Osteoblast (primary cell): ENCODE measurements around the gene MAFB. TPM values are rescaled to one million over a fixed set of nuclear protein-coding genes. Genes with fewer than 3 reads are reported as not detected.

ENCODE experiments used
- DNase-seq: peaks from one replicate; pipeline ENCODE4 v3.0.0; 2011; ENCODE audit warnings: low spot score, mixed read lengths; ENCODE audit not compliant: insufficient read length; ENCODE audit errors: missing footprints
- H2AFZ ChIP-seq: 2 replicates; pipeline ENCODE4 v1.6.0; 2011; ENCODE audit warnings: mild to moderate bottlenecking, low read length
- H3K27ac ChIP-seq: 2 replicates; pipeline ENCODE4 v1.5.1; 2011; ENCODE audit warnings: mild to moderate bottlenecking, low read depth, low read length, moderate library complexity
- H3K27me3 ChIP-seq: 2 replicates; pipeline ENCODE4 v1.6.0; 2012; ENCODE audit warnings: mild to moderate bottlenecking, control low read depth, inconsistent platforms, low read length, moderate library complexity; ENCODE audit not compliant: insufficient read depth
- H3K36me3 ChIP-seq: 2 replicates; pipeline ENCODE4 v1.5.1; 2011; ENCODE audit warnings: mild to moderate bottlenecking, low read length, control low read depth, moderate library complexity; ENCODE audit not compliant: insufficient read depth
- H3K4me1 ChIP-seq: 2 replicates; pipeline ENCODE4 v1.5.1; 2011; ENCODE audit warnings: mild to moderate bottlenecking, low read length, control low read depth, moderate library complexity; ENCODE audit not compliant: insufficient read depth
- H3K4me2 ChIP-seq: 2 replicates; pipeline ENCODE4 v1.6.0; 2011; ENCODE audit warnings: mild to moderate bottlenecking, low read length; ENCODE audit not compliant: insufficient read depth
- H3K4me3 ChIP-seq: fragments of 200-600 bp; sonication (generic); 3 replicates; pipeline ENCODE4 v1.5.1; 2012; ENCODE audit warnings: mild to moderate bottlenecking, low read length, inconsistent platforms; ENCODE audit not compliant: insufficient read depth
- H3K79me2 ChIP-seq: 2 replicates; pipeline ENCODE4 v1.6.0; 2012; ENCODE audit warnings: mild to moderate bottlenecking, low read length, control low read depth, inconsistent platforms; ENCODE audit not compliant: insufficient read depth
- H3K9me3 ChIP-seq: 2 replicates; pipeline ENCODE4 v1.5.1; 2011; ENCODE audit warnings: low read depth, low read length, control low read depth
- H4K20me1 ChIP-seq: 2 replicates; pipeline ENCODE4 v1.6.0; 2012; ENCODE audit warnings: mild to moderate bottlenecking, low read length, control low read depth; ENCODE audit not compliant: insufficient read depth
- total RNA-seq: library from RNA; depleted of rRNA; stranded (reverse); fragments of >200 nt; gene quantifications from 2 replicates; pipeline ENCODE4 v1.2.3, GENCODE V29; 2012
- TF ChIP-seq, protein P1 (sequence below): IDR thresholded peaks from 2 replicates; pipeline ENCODE4 v1.5.1; 2011; ENCODE audit warnings: mild to moderate bottlenecking, low read depth, low read length, moderate library complexity; ENCODE audit errors: extremely low read depth

The MAFB gene
- total RNA-seq, 1 donor: 12.7 TPM

DNA sequence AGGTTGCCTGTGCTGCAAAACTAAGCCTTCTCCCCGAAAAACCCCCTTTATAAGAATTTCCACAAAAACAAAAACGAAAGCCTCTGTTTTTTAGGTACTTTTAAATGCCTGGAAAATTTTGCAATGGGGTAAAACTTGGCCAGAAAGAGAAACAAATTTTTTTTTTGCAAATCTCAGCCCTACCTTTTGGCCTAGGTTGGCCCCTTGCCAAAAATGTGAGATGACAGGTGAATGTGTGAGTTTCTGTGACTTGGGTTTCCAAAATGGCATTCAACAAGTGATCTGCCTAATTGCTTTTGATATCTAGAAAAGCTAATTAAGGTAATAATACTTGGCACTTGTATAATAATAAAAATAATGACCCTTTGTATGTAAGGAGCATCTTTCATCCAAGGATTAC lies 48.4 kb downstream of the MAFB start:
- Histone ChIP-seq H3K4me3 (no peak overlapping the region), H2AFZ (no peak overlapping the region), H3K4me1 (no peaks in the 10 kb centered on the region), H3K27ac (no peak overlapping the region), H4K20me1 (no peaks in the 10 kb centered on the region), H3K4me2 (no peak overlapping the region), H3K79me2 (no peaks in the 10 kb centered on the region), H3K9me3 (no peaks in the 10 kb centered on the region), H3K36me3 (no peaks in the 10 kb centered on the region), H3K27me3 (no peaks in the 10 kb centered on the region)
- DNase-seq: no peak
- TF ChIP-seq, protein P1, sequence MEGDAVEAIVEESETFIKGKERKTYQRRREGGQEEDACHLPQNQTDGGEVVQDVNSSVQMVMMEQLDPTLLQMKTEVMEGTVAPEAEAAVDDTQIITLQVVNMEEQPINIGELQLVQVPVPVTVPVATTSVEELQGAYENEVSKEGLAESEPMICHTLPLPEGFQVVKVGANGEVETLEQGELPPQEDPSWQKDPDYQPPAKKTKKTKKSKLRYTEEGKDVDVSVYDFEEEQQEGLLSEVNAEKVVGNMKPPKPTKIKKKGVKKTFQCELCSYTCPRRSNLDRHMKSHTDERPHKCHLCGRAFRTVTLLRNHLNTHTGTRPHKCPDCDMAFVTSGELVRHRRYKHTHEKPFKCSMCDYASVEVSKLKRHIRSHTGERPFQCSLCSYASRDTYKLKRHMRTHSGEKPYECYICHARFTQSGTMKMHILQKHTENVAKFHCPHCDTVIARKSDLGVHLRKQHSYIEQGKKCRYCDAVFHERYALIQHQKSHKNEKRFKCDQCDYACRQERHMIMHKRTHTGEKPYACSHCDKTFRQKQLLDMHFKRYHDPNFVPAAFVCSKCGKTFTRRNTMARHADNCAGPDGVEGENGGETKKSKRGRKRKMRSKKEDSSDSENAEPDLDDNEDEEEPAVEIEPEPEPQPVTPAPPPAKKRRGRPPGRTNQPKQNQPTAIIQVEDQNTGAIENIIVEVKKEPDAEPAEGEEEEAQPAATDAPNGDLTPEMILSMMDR: no peak

DNA sequence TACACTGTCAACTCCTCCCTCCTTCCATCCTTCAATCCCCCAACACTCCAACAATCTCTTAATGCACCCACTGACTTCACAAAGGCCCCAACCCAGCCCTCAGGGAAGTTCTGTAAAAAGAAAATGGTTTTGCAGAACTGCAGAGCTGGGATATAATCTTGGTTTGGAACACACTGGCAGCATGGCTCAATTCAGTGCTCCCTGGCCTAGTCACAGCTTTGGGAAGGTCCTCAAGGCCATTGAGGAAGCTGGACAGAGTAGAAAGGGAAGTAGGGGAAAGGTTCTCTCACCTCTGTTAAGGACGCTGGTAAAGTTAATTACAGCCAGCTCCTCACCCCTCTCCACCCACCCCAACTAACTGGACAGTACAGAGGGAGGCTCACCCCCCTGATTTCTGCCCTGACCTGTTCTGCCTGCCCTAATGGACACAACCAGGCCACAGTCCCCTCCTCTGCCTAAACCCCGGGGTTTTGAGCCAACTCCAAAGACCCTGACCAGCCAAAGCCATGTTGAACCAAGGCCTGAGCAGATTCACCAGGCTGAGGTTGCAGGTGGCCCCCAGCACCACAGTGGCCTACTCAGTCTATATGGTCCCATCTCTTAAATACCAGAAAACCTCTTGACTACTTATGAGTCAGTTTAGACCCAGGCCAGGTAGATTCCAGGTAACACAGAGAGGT lies 49.2 kb downstream of the MAFB start:
- no peaks in the 10 kb centered on the region for H3K27me3 ChIP-seq
- no peak overlapping the region for H3K4me2 ChIP-seq
- no peak overlapping the region for H2AFZ ChIP-seq
- no peaks in the 10 kb centered on the region for H3K79me2 ChIP-seq
- no peak for DNase-seq
- TF ChIP-seq, protein P1: no peak
- no peaks in the 10 kb centered on the region for H3K9me3 ChIP-seq
- H3K4me3 ChIP-seq: no peak overlapping the region
- no peaks in the 10 kb centered on the region for H3K4me1 ChIP-seq
- no peaks in the 10 kb centered on the region for H3K36me3 ChIP-seq
- H3K27ac ChIP-seq: no peak overlapping the region
- no peaks in the 10 kb centered on the region for H4K20me1 ChIP-seq

DNA sequence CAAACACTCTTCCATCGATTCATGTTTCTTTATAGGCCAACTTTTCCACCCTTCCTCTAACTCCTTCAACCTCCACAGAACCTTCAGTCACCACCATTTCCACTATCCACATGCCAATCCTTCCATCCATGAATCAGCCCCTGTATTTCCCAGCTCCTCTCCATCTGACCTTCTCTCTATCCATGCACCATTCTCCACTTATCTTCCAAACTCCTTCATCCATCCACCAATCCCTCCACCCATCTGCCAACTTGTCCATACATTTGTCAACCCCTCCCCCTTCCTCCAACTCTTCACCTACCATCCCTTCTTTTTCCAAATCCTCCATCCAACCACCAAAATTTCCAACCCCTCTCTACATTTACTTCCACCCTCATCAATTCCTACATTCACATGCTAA lies 49.9 kb downstream of the MAFB start:
- H3K4me1 ChIP-seq: no peaks in the 10 kb centered on the region
- H3K4me3 ChIP-seq: no peak overlapping the region
- no peaks in the 10 kb centered on the region for H3K36me3 ChIP-seq
- H3K79me2 ChIP-seq: no peaks in the 10 kb centered on the region
- H3K27me3 ChIP-seq: no peaks in the 10 kb centered on the region
- H3K9me3 ChIP-seq: no peaks in the 10 kb centered on the region
- no peak overlapping the region for H3K4me2 ChIP-seq
- H2AFZ ChIP-seq: no peak overlapping the region
- TF ChIP-seq, protein P1: no peak
- H4K20me1 ChIP-seq: no peaks in the 10 kb centered on the region
- DNase-seq: no peak
- H3K27ac ChIP-seq: no peak overlapping the region

DNA sequence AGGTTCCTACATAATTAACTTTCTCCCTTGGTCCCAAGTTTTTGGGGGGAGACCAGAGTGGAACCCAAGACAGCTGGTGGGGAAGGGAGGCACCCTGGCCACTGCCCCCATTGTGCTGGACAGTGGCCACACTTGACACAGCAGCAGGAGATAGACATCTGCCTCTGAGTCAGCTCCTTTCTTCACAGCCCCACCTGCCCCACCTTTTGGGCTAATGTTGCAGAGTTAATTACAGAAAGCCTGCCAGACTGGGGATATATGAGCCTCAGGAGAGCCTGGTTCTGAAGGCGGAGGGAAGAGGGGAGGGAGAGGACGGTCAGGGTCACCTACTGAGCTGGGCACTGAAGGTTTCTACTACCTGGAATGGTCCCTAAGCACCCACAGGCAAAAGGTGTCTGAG lies 50.6 kb downstream of the MAFB start:
- Histone ChIP-seq H4K20me1 (no peaks in the 10 kb centered on the region), H3K4me2 (no peak overlapping the region), H2AFZ (no peak overlapping the region), H3K4me1 (no peaks in the 10 kb centered on the region), H3K4me3 (no peak overlapping the region), H3K79me2 (no peaks in the 10 kb centered on the region), H3K9me3 (no peaks in the 10 kb centered on the region), H3K36me3 (no peaks in the 10 kb centered on the region), H3K27ac (no peak overlapping the region), H3K27me3 (no peaks in the 10 kb centered on the region)
- no peak for DNase-seq
- TF ChIP-seq, protein P1: no peak
